ENCODE data around the gene HOXB2.
"Not testable (repeated sequence)": the region's sequence is repeated elsewhere in the genome, so short reads cannot be mapped to it uniquely, and the experiment has no call there.

Gene HOXB2

GRCh38 chr17:48510381-48510760 is 34.5 kb downstream of the HOXB2 start:
- H3K4me3 ChIP-seq (ENCODE audit: low read depth, low read length) = no peak overlapping the region
- no peak for TF ChIP-seq CTCF (conservative IDR thresholded peaks at IDR 0.05; ENCODE audit: low read depth, low read length)
- DNase-seq (ENCODE audit: low read depth) = no peak

GRCh38 chr17:48509708-48510107 is 35.2 kb downstream of the HOXB2 start:
- not testable (repeated sequence) for H3K4me3 ChIP-seq (ENCODE audit: low read depth, low read length); DNase-seq (ENCODE audit: low read depth)

GRCh38 chr17:48506246-48506645 is 38.7 kb downstream of the HOXB2 start:
- DNase-seq (ENCODE audit: low read depth) = no peak
- no peak overlapping the region for H3K4me3 ChIP-seq (ENCODE audit: low read depth, low read length)
- TF ChIP-seq CTCF (conservative IDR thresholded peaks at IDR 0.05; ENCODE audit: low read depth, low read length) = no peak

GRCh38 chr17:48505788-48506187 is 39.1 kb downstream of the HOXB2 start:
- no peak overlapping the region for H3K4me3 ChIP-seq (ENCODE audit: low read depth, low read length)
- DNase-seq (ENCODE audit: low read depth) = peak; percentile 67

GRCh38 chr17:48504953-48505352 is 40.0 kb downstream of the HOXB2 start:
- no peak for DNase-seq (ENCODE audit: low read depth)
- TF ChIP-seq CTCF (conservative IDR thresholded peaks at IDR 0.05; ENCODE audit: low read depth, low read length) = no peak
- no peak overlapping the region for H3K4me3 ChIP-seq (ENCODE audit: low read depth, low read length)

More at GRCh38 chr17:48505788-48506187, 39.1 kb downstream of the HOXB2 start:
- no peak for TF ChIP-seq CTCF (conservative IDR thresholded peaks at IDR 0.05; ENCODE audit: low read depth, low read length)

GRCh38 chr17:48503747-48504146 is 41.2 kb downstream of the HOXB2 start:
- no peak for TF ChIP-seq CTCF (conservative IDR thresholded peaks at IDR 0.05; ENCODE audit: low read depth, low read length)
- no peak for DNase-seq (ENCODE audit: low read depth)
- no peak overlapping the region for H3K4me3 ChIP-seq (ENCODE audit: low read depth, low read length)

GRCh38 chr17:48502901-48503300 is 42.0 kb downstream of the HOXB2 start:
- DNase-seq (ENCODE audit: low read depth) = no peak
- TF ChIP-seq CTCF (conservative IDR thresholded peaks at IDR 0.05; ENCODE audit: low read depth, low read length) = no peak
- H3K4me3 ChIP-seq (ENCODE audit: low read depth, low read length) = no peak overlapping the region

- H3K4me3 ChIP-seq (ENCODE audit: low read depth, low read length) = no peak overlapping the region
- no peak for DNase-seq (ENCODE audit: low read depth)
- no peak for TF ChIP-seq CTCF (conservative IDR thresholded peaks at IDR 0.05; ENCODE audit: low read depth, low read length)
Measured at GRCh38 chr17:48502312-48502711, 42.6 kb downstream of the HOXB2 start.
